GM12874 (cell line): Measurements from ENCODE around the gene ANGPTL2.

ENCODE experiments used
- TF ChIP-seq, protein P1 (sequence below): IDR thresholded peaks from 2 replicates; pipeline ENCODE4 v1.5.1; 2011; ENCODE audit warnings: low read depth, mild to moderate bottlenecking, control low read depth, low read length, moderate library complexity; ENCODE audit not compliant: insufficient read depth

ANGPTL2 gene

DNA sequence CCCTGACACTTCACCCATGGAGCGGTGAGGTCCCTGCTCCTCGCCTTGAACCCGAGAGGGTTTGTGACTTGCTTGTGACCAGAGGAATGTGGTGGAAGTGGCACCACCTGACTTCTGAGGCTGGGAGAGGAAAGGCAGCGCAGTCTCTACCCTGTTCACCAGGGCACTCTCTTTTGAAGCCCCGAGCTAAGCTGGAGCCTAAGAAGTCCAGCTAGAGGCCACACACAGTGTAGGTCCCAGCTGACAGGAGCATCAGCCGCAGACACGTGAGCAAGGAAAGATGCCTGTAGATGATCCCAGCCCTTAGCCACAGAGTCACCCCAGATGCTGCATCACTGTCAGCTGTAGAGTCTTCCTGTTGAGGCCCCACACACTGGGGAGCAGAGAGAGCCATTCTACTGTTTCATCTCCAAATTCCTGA lies 1.7 kb upstream of the ANGPTL2 start:
- TF ChIP-seq, protein P1, sequence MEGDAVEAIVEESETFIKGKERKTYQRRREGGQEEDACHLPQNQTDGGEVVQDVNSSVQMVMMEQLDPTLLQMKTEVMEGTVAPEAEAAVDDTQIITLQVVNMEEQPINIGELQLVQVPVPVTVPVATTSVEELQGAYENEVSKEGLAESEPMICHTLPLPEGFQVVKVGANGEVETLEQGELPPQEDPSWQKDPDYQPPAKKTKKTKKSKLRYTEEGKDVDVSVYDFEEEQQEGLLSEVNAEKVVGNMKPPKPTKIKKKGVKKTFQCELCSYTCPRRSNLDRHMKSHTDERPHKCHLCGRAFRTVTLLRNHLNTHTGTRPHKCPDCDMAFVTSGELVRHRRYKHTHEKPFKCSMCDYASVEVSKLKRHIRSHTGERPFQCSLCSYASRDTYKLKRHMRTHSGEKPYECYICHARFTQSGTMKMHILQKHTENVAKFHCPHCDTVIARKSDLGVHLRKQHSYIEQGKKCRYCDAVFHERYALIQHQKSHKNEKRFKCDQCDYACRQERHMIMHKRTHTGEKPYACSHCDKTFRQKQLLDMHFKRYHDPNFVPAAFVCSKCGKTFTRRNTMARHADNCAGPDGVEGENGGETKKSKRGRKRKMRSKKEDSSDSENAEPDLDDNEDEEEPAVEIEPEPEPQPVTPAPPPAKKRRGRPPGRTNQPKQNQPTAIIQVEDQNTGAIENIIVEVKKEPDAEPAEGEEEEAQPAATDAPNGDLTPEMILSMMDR: no peak

DNA sequence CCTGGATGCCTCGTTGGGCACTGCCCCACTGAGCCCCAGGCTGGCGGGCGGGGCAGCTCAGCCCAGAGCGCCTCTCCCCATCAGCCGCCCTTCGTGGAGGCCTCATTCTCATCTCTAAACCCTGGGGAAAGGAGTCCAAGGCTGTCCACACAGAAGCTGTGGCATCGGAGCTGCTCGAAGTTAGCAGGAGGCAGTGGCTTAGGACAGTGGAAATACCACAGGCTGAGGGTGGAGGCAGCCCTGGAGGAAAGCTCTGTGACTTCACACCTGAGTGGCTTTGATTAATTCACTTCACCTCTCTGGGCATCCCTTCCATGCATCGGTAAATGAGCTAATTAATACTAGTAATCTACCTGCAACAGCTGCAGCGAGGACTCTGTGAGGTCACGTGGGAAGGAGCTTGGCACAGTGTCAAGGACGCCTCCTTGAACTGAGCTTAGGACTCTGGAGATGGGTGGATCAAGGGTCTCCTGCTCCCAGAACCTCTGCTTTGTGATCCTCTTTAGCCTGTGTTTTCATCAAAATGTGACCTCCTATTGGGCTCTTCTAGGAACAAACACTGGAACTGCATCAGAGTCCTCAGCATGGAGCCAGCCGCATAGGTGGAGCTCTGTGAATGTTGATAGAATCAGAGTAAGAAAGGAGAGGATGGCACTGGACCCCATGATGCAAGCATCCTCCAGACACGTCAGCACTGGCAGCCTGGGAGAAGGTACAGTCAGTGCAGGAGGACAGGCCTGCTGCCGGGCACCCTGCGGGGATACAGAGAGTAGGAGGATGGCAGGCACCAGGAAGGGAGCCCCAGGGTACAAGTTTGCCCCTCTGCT lies 842 bp upstream of the ANGPTL2 start:
- TF ChIP-seq, protein P1: no peak

DNA sequence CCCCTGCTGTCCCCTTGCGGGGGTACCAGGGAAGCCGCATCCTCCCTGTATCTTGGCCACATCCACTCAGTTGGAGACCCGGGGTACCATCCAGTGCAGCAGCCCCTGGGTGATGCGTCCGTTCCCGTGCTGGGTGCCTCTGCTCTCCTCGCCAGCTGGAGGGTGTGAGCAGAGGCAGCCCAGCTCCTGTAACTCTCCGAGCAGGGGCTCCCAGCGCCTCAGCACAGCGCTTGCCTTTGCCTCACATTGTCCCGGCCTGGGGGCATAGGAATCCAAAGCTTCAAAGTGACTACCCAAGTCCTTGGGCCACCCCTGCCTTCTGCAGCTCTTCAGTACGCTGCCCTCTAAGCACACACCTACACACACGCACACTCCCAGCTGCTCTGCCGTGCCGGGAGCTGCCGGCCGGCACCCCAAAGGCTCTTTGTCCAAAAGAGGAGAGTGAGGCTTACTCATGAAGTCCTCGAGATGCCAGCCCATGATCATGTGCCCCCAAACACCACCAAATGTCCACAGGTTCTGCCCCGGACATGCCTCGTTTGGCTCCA lies 733 bp downstream of the ANGPTL2 start:
- TF ChIP-seq, protein P1: no peak

DNA sequence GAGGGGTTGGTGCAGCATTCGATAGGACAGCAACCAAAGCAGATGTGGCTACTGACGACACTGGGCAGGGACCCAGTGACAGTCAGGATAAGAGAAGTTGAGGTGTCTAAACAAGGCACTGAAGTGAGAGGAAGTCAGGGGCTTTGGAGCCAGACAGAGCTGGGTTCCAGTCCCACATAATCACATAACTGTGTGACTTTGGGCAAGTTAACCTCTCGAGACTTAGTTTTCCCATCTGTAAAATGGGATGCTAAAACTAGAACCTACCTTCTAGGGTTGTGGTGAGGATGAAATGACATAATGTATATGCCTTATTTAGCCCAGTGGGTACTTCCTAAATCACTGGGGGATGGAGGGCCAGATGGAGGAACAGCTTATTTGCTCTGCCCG lies 3.1 kb downstream of the ANGPTL2 start:
- TF ChIP-seq, protein P1: no peak

DNA sequence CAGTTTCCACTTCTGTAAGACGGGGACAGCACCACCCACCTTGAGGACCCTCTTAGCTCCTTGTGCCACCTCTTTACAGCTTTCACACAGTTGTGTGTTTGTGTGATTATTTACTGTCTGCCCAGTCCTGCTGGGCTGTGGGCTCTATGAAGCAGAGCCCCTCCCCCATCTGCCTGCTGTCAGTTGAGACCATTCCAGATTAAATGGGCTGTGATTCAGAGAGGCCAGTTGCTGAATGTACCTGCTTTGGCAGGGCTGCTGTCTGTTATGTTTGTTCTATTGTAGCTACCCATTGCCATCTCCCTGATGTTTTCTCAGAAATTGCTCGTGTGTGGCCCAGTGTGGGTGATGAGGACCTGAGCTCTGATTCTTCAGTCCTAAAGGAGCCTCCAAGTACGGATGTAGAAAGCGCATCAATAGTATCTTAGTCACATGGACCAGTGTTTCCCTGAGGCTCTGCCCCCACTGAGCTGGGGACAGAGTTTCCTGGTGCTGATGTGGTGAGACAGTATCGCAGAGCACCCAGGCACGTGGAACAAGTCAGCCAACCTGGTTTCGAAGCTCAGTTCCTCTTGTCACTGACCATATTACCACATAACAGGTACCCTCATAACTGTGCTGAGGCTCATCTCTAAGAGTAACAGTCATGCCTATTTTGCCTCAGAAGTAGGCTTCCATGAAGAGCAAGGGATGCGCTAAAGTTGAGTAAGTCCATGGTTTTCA lies 3.7 kb downstream of the ANGPTL2 start:
- TF ChIP-seq, protein P1: no peak

DNA sequence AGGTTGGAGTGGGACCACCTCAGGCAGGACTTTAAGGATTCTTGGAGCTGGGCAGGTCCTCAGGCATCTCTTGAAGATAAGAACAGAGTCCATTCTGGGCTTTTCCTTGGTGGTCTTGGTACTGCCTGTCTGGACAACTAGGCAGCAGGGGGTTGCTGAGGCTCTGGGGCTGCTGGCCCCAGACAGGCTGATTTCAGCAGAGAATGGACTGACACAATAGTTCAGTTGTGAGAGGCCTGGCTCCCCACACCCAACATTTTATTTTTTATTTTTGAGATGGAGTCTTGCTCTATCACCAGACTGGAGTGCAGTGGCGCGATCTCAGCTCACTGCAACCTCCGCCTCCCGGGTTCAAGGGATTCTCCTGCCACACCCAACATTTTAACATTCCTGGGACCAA lies 4.6 kb downstream of the ANGPTL2 start:
- TF ChIP-seq, protein P1: no peak

DNA sequence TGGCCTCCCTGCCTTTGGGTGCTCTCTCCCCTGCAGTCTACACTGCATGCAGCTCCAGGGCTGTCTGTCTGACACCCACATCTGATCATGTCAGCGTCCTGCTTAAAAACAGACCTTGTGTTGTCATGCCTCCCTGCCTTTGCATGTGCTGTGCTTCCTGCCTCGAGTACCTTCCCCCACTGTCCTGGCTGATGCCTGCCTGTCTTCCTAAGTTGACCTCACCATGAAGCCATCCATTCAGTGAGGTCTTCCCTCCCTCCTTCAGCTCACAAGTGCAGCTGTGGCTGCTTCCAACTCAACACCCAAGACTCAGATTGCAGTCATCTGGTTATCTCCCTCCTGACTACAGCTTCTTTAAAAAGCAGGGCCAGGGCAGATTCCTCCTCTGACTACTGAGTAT lies 5.5 kb downstream of the ANGPTL2 start:
- TF ChIP-seq, protein P1: no peak
